WI38 (cell line): Measurements from ENCODE around the gene OR5B17.

Experiments
- H3K4me3 ChIP-seq: 2 replicates; pipeline ENCODE4 v1.5.1; 2011; ENCODE audit warnings: low read depth, mild to moderate bottlenecking, control low read depth, low read length
- TF ChIP-seq, protein P1 (sequence below): IDR thresholded peaks from 2 replicates; pipeline ENCODE4 v1.5.1; 2012; ENCODE audit warnings: low read depth, mild to moderate bottlenecking, control low read depth, low read length

The OR5B17 gene

DNA sequence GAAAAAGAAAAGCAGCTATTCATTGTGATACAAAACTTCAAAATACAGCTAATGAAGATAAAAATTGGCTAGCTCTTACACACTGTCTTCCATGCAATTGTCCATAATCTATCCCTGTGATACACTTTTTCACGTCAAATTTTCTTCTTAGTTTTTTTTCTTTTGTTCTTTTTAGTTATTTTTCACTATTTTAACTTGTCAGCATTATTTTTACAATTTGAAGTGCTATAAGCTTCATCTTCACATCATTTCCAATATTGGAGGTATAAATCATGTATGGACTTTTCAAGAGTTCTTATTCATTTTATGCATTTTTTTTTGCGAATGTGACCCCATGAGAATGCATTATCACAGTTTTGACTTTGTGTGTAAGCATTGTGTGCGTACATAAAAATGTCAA is 4.1 kb downstream of the OR5B17 start:
- no peak overlapping the region for H3K4me3 ChIP-seq
- TF ChIP-seq, protein P1, sequence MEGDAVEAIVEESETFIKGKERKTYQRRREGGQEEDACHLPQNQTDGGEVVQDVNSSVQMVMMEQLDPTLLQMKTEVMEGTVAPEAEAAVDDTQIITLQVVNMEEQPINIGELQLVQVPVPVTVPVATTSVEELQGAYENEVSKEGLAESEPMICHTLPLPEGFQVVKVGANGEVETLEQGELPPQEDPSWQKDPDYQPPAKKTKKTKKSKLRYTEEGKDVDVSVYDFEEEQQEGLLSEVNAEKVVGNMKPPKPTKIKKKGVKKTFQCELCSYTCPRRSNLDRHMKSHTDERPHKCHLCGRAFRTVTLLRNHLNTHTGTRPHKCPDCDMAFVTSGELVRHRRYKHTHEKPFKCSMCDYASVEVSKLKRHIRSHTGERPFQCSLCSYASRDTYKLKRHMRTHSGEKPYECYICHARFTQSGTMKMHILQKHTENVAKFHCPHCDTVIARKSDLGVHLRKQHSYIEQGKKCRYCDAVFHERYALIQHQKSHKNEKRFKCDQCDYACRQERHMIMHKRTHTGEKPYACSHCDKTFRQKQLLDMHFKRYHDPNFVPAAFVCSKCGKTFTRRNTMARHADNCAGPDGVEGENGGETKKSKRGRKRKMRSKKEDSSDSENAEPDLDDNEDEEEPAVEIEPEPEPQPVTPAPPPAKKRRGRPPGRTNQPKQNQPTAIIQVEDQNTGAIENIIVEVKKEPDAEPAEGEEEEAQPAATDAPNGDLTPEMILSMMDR, result no peak

DNA sequence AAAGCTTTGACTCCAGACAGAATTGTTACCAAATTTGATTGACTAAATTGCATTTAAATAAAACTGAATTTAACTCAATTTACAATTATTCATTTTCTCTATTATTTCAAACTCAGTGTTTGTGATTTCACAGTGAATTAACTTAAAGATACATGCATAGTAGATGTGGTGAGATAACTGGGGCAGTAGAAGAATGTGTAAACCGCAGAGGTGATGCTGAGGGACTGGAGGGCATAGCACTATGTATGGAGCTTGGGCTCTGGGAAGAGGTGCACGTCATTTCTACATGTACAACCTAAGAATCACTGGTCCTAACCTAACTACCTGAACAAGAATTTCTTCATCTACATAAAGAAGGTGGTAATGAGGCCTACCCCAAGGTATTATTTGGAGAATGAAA is 13.7 kb downstream of the OR5B17 start:
- TF ChIP-seq, protein P1, result no peak

DNA sequence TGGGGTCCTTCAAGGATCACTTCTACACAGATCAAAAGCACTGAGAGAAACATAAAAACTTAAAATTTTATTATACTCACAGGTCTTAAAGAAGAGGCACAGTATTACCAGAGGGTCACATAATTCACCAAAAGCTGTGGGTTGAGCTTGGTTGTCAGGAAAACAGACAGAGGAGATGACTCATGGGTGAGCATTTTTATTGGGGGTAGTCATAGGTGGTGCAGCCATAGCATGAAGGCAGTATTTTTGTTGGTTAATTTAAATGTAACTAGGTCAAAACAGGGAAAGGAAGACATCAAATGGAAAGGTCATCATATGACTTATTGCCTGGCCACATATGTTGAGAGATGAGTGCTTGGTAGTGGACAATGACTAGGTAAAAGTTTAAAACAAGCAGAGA is 24.2 kb downstream of the OR5B17 start:
- TF ChIP-seq, protein P1, result no peak
- peak overlapping the region; percentile 8; the same call in 1 of the 2 replicates for H3K4me3 ChIP-seq

More for the DNA sequence above, 13.7 kb downstream of the OR5B17 start:
- H3K4me3 ChIP-seq, result no peak overlapping the region

DNA sequence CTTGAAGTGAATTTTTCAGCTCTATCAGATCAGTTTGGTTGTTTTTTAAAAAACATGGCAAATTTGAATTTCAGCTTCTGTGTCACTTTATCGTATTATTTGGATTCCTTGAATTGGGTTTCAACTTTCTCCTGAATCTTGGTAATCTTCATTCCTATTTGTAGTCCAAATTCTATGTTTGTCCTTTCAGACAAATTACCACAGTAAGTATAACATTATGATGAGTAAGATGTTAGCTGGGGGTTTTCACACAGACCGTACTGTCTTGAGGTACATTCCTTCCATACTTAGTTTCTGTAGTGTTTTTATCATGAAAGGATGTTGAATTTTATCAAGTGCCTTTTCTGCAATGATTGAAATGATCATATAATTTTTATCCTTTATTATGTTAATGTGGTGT is 28.0 kb downstream of the OR5B17 start:
- TF ChIP-seq, protein P1, result no peak
- H3K4me3 ChIP-seq, result no peak overlapping the region

DNA sequence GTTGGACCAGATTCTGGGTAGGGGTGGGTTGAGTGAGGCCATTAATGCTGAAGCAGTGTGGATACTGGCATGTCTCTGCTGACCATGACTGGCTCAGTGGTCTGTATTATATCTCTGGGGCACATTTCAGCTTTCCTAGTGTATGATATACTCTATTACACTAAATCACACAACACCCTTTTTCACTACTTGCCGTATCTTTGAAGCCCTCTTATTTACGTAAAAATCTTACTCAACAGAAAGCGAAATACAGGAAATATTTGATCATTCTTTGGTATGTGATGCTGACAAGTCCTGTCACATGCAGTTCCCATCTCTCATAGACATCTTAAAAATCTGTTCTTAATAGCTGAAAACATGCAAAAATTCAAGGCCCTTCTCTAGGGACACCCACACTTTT is 40.3 kb downstream of the OR5B17 start:
- TF ChIP-seq, protein P1, result no peak
- no peak overlapping the region for H3K4me3 ChIP-seq

DNA sequence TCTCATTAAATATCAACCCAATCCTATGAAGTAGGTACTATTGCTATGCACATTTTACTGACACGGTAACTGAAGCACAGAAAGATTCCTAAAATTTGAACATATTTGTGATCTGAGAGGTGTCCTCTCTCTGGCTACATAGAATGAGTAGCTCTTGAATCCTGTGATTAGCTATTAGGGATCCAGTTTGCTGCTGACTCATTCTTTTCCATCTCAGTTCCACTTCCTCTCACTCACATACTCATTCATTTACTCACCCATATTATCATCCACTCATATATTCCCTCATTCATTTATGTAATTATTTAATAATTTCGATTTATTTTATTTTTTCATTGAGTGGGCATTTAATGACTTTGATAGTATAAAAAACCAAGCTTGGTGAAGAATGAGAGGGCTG is 42.7 kb downstream of the OR5B17 start:
- TF ChIP-seq, protein P1, result no peak

More for the DNA sequence above, 42.7 kb downstream of the OR5B17 start:
- H3K4me3 ChIP-seq, result no peak overlapping the region
